GM19023 (cell line): Measurements from ENCODE around the gene PLCL2.

ENCODE experiments used
- ATAC-seq: cut with Tn5 transposase; IDR thresholded peaks from one replicate; pipeline ENCODE4 v1.9.1; 2021; ENCODE audit warnings: mild to moderate bottlenecking, moderate library complexity; ENCODE audit not compliant: unreplicated experiment

PLCL2 gene

DNA sequence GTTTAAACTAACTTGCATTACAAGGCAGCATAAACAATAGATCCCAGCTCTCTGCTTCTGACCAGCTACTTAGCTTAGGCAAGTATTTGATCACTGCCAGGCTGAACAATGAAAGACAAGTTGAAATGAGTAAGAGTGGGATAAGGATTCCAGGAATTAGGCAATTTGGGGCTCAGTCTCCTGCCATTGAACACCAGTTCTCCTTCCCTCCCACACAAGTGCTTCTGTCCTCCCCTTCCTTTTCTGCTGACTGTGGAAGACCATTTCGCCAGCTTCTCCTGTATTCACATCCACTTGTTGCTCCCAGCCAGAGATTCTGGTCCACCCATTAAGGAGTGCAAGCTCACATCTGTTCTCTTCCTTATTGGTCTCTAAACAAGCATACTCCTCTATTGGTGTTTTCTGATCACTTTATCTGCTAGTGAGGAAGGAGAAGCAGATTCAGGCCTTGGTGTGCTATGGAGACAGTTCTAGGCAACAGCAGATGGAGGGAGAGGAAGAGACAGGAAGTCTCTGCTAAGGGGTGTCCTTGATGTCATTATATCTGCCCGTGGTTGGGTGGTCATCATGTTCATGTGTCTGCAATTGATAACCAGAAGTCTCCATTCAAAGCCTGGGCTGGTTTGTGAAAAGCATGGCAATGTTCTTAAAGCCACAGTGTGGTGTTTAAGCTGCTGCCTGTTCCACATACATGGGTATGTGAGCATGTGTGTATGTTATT is 121.5 kb downstream of the PLCL2 start:
- no peak for ATAC-seq

DNA sequence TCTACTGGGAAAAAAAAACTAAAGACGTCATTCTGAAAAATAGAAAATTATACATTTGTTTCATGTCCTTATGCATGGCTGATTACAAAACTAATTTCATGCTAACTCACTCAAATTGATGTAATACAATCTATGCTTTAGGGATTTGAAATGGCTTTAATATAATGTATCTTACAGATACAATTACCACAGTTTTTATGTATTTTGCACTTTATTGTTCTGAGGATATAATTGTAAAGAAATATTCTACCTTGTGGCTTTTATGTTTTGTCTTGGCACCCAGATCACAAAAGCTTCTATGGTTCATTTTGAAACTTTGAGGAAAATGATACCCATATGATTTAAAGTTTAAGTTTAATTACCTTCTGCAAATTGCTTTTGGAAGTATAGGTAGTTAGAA is 122.5 kb downstream of the PLCL2 start:
- ATAC-seq, result no peak

DNA sequence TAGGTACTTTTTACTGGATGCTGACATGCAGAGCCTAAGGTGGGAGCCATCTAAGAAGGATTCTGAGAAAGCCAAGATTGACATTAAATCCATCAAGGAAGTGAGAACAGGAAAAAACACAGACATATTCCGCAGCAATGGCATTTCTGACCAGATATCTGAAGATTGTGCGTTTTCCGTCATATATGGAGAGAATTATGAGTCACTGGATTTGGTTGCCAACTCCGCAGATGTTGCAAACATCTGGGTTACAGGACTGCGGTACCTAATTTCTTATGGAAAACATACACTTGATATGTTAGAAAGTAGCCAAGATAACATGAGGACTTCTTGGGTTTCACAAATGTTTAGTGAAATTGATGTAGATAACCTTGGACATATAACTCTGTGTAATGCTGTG is 125.1 kb downstream of the PLCL2 start:
- no peak for ATAC-seq

GRCh38 chr3:17011728-17012338 is 127.1 kb downstream of the PLCL2 start:
- ATAC-seq, result no peak

DNA sequence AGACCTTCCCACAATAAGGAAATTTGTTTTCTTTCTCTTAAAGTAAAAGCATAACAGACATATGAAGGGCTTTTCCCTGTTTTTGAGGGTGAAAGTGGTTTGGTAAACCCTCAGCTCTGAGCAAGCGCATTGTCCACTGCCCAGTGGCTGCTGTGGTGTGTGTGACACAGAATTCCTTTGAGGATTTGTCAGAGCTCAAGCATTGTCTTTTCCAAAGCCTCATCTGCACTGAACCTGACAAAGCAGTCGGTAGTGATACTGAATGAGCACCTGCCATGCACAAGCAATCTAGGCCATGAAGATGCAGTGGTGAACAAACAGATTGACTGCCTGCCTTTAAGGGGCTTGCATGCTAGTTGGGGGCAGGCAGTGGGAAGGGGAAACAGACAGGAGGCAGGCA is 128.3 kb downstream of the PLCL2 start:
- no peak for ATAC-seq

GRCh38 chr3:17013571-17013970 is 128.8 kb downstream of the PLCL2 start:
- no peak for ATAC-seq

- no peak for ATAC-seq
These were observed 129.5 kb downstream of the PLCL2 start for GRCh38 chr3:17014284-17014683.

GRCh38 chr3:17014709-17015108 is 130.0 kb downstream of the PLCL2 start:
- ATAC-seq, result no peak

GRCh38 chr3:17021614-17022013 is 136.9 kb downstream of the PLCL2 start:
- ATAC-seq, result no peak

GRCh38 chr3:17023006-17023664 is 138.4 kb downstream of the PLCL2 start:
- peak; percentile 97 for ATAC-seq

DNA sequence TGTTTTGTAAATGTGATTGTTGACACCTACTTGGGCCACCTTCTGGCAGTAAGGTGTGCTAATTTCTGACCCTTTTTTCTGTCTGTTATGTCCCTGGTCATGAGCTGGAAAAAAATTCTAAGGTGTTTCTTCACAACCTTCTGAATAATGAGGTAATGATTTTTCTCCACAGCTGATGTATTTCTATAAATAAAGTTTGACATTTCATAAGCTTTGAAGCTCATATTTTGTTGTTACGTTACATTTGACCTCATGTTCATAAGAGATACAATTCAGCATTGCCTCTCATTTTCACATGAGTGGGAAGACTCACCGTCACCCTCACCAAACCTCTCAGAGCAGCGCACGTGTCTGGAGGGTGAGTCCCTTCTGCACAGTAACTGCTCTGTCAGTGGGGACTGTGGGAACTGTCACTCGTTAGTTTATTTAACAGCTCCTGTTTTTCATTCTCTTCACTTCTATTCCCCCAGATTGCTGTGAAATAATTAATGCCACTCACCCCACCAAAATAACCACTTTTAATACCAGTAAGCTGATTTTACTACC is 140.9 kb downstream of the PLCL2 start:
- ATAC-seq, result no peak

GRCh38 chr3:17027318-17027717 is 142.6 kb downstream of the PLCL2 start:
- ATAC-seq, result no peak

- no peak for ATAC-seq
These were observed 143.6 kb downstream of the PLCL2 start for GRCh38 chr3:17028363-17028762.

GRCh38 chr3:17030438-17030837 is 145.7 kb downstream of the PLCL2 start:
- ATAC-seq, result no peak

DNA sequence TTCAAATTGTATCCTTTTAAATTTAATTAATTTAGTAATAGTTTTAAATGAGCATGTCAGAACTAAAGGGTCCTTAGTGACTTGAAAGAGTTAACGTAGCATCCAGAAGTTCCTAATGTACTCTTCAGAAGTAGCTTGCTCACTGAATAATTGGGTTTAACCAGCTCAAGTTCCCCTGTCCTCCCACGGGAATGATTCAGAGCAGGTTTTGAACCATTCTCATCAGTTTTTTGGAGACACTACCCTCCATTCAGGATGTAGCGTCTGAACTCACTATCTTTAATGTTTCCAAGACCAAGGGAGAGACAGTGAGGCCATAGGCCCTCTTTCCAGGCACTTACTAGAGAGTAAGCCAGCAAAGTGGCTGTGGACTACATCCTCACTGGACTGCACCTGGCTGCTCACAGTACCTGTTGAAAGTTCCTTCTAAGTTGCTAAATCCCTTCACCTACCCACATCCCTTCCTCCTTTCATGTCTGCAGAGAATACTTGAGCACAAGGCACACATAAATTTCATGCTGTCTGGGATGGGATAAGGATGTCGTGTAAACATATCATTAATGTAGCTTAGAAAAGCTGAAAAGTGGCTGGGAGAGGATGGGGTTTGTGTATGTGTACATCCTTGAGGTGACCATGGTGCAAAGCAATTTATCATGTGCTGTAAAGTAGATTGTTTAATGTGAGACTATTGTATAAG is 146.3 kb downstream of the PLCL2 start:
- no peak for ATAC-seq

DNA sequence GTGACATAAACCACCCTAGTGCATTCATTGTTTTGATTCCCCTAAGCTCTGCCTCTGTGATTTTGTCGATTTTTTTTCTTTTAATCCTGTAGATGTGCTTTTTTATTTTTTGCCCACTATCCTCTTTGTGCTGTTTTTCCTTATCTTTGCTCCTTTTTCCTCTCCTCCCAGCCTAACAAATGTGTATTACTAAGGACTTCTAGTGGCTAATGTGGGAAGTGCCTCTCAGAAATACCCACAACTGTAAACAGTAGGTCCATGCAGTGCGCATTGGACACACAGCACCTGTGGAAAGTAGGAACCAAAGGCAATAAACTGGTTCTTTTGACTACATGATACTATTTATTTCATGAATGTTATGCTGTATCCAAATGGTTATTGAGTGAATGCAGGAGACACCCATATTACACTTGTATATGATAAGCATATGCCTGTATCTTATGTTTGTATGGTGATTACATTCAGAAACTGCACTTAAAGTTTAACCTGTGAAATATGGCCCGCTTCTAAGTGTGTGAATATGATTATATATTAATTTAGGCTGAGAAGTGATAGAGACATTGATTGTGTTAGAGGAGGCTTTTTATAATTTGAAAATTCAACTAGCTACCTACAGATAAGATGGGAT is 147.8 kb downstream of the PLCL2 start:
- ATAC-seq, result no peak

DNA sequence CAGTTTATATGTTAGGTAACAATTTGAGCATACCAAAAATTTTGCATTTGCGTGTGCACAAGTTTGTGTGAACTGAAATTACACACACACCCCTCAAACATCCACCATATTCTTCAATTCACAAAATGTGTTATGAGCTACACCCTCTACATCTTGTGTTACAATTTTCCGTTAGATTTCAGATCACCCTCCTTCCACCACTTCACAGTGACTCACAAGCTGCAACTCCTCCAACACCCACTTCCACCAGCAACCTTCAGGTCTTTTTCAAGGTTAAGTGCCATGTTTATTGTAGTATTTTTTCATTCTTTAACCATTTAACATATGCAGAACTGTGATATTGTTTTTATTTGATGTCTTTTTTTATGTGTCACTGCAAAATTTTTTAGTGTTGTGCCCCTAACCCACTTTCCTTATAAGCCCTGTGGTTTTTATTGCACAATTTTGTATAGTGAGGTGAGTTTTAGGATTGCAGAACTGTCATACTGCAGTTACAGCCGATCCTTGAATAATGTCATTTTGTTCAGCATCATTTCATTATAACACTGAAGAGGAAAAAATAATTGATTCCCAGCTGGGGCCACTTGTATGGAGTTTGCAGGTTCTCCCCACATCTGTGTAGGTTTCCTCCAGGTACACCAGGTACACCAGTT is 148.9 kb downstream of the PLCL2 start:
- ATAC-seq, result no peak

GRCh38 chr3:17035033-17035432 is 150.3 kb downstream of the PLCL2 start:
- ATAC-seq, result no peak

GRCh38 chr3:17035966-17036365 is 151.2 kb downstream of the PLCL2 start:
- no peak for ATAC-seq

DNA sequence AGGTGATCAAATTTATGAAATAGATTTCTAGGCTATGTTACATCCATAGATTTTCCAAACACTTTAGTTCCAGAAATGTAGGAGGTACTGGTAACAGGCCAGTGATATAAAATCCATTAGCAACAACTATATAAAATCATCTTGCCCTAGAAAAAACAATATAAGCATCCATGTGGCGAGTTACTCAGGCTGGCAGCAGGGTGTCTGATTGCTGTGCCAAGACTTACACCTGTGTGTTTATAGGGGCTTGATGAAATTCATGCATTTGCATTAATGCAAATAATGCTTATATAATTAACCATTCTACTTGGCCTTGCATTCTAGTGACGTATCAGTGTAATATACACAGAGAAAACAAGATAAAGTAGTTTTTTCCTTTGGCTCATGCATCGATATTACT is 153.4 kb downstream of the PLCL2 start:
- no peak for ATAC-seq
